Adrenal gland (tissue), 12 donors: ENCODE data around the gene DES. TPM values are rescaled to one million over a fixed set of nuclear protein-coding genes. Genes with fewer than 3 reads are reported as not detected.

Experiments used
- DNase-seq, 7 donors: peaks; one replicate each; pipeline ENCODE4 v3.0.0-alpha.2; 2019 to 2020
- H3K27ac ChIP-seq, 5 donors: fragments of 200-600 bp; sonication (generic) in 4 of 5; 1 replicate in 3 of 5; 2 replicates in 2 of 5; pipeline versions ENCODE4 v1.5.1 to v1.8.0; 2016 to 2020; ENCODE audit warnings: mild to moderate bottlenecking in 1 of 5
- H3K27me3 ChIP-seq: fragments of 200-600 bp; 2 replicates; pipeline ENCODE4 v1.8.0; 2021
- H3K36me3 ChIP-seq, 2 donors: fragments of 200-600 bp; replicated peaks in 1 of 2; 1 replicate in 1 of 2; 2 replicates in 1 of 2; pipeline versions ENCODE4 v1.5.1 to v1.8.0; 2018 to 2022
- H3K4me1 ChIP-seq, 2 donors: fragments of 200-600 bp; replicated peaks in 1 of 2; 1 replicate in 1 of 2; 2 replicates in 1 of 2; pipeline versions ENCODE4 v1.5.1 to v1.8.0; 2018 to 2021
- H3K4me3 ChIP-seq, 4 donors: fragments of 200-600 bp; sonication (generic) in 3 of 4; one replicate each; pipeline ENCODE4 v1.5.1; 2016 to 2018
- H3K9me3 ChIP-seq, 3 donors: fragments of 200-600 bp; sonication (generic) in 1 of 3; replicated peaks in 1 of 3; 1 replicate in 2 of 3; 2 replicates in 1 of 3; pipeline versions ENCODE4 v1.5.1 to v1.8.0; 2016 to 2021
- POLR2A ChIP-seq, 2 donors: fragments of 450-650 bp; IDR thresholded peaks; one replicate each; pipeline ENCODE4 v1.6.1; 2017; ENCODE audit warnings: antibody characterized with exemption in 2 of 2, mild to moderate bottlenecking in 2 of 2, moderate library complexity in 1 of 2
- WGBS, 4 donors: extraction: QIAGEN DNeasy Blood & Tissue Kit in 2 of 4; methylation state at CpG; one replicate each; pipeline versions ENCODE4 v1.1.5 to v1.1.7; 2013 to 2017; 5-methylcytosine and 5-hydroxymethylcytosine counted together
- intact Hi-C, 2 donors: fragments of 100-400 bp; cut with DNase I; formaldehyde crosslinking; loops; one replicate each; pipeline versions ENCODE4 v1.14.1 to v1.15.0; 2022 to 2023
- polyA plus RNA-seq, 3 donors: library from polyadenylated mRNA; stranded (reverse); fragments of 200-250 nt in 2 of 3; fragments of 350-450 nt in 1 of 3; fragmentation: Illumina TruSeq in 1 of 3; extraction: RNeasy Lipid Tissue Mini Kit (QIAGEN cat#74804) in 1 of 3; gene quantifications; one replicate each; pipeline ENCODE4 v1.2.3, GENCODE V29; 2013 to 2014
- total RNA-seq, 9 donors: library from RNA; depleted of rRNA in 4 of 9; stranded (reverse); fragments of >200 nt in 4 of 9; fragments of 120-200 nt in 1 of 9; fragmentation: NEBNext Ultra II Directional in 1 of 9; extraction: Animal tissue kit (Norgen Biotek cat#: 25700) in 1 of 9; gene quantifications; one replicate each; pipeline versions ENCODE4 v1.1.0 to v1.2.4, GENCODE V29; 2013 to 2023
- TF ChIP-seq, protein P1 (sequence below), 6 experiments: fragments of 450-650 bp in 4 of 6; fragments of 200-600 bp in 2 of 6; sonication (generic) in 1 of 6; IDR thresholded peaks; 1 replicate in 5 of 6; 2 replicates in 1 of 6; pipeline versions ENCODE4 v1.5.1 to v1.8.0; 2016 to 2021; ENCODE audit warnings: antibody characterized with exemption in 6 of 6, mild to moderate bottlenecking in 2 of 6, moderate library complexity in 1 of 6
- donor health status: healthy with polysubstance abuse.
- donor health status: Bipolar disorder and iron deficiency.
- donor health status: DM: yes; HTN: yes; CAD: no.
- donor health status: DM: no; HTN: no; CAD: no.
- donor health status: DM: no; HTN: no; CAD: no.
- donor health status: DM: yes; HTN: yes; CAD: no.

DES gene
- total and polyA plus RNA-seq, 12 donors = 0.94 to 283 (median 11.4) TPM

DNA sequence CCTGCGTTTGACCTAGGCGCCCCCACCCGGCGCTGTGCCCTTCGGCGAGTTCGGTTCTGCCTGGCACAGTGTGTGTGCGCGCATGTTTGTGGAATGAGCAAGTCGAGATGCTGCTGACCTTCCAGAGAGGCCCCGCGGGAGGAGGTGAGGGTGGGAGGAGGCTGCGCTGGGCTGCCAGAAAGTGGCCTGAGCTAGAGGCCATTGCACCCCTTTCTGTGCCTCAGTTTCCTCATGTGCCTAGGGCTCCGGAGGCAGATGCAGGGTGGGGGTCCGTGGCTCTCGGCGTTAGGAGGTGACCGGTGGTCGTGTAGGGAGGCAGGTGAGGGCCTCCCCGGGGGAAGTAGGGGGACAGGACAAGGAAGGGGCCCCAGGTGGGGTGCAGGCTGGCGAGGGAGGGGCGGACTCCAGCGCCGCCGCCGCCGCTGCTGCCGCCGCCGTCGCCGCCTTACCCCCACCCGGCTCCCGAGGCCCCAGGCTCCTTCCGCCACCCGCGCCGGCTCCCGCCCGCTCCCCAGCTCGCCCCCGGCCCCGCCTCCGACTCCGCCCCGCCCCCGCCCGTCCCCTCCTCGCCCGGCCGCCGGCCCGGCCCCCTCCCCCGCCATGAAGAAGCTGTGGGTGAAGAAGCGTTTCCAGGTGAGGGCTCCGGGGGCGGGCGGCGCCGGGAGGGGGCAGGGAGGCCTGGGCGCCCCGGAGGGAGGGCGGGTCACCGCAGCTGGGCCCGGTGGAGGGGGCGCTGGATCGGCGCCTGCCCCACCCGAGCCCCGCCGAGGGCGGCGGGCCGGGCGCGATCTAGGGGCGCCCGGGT, 23.5 kb downstream of the DES start:
- H3K27me3 ChIP-seq = peaks cover 6% of the 10 kb centered on the region
- intact Hi-C loops = no loop called here
- peaks cover 0 to 12% of the 10 kb centered on the region in 2 donors for H3K4me1 ChIP-seq

DNA sequence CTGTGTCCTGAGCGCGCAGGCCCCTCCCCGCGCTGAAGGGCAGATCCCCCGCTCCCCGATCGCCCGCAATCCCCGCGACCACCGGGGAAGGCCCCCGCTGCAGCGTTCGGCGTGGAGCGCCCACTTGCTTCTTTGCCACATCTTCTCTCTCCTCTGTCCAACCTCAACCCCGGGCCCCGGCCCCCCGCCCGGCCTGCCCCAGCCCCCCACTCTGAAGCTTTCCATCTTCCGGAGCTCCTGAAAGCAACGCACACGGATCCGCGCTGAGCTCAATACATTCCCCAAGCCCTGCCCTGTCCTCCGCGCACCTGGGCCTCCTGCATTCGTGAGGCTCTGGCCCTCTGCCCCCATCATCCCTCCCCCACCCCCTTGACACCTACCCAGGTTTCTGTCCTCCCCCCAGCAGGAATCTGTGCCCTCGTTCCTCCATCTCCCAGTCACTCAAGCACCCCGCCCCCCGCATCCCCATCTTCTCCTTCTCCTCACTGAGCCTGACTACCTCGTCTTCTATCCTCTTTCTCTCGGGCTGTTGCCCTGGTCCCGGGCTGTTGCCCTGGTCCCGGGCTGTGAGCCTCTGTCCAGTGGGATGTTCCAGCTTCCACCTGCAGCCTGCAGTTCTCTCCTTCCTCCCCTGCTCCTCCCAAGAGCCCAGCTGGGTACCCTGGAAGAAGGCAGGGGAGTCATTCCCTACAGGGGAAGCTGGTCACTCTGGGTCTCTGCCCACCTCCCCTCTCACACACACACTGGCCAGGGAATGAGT, 24.3 kb downstream of the DES start:
- WGBS, 4 donors = 13 to 16% (median 15%) methylated on average over 21 to 35 of the region's 35 CpGs
- no peaks in the 10 kb centered on the region for H3K9me3 ChIP-seq
- peaks cover 6% of the 10 kb centered on the region for H3K27me3 ChIP-seq
- intact Hi-C loops = no loop called here
- DNase-seq = no peak
- H3K36me3 ChIP-seq = no peaks in the 10 kb centered on the region
- peak overlapping the region in 1 of 4 donors; percentile 61 for H3K4me3 ChIP-seq
- TF ChIP-seq, protein P1, sequence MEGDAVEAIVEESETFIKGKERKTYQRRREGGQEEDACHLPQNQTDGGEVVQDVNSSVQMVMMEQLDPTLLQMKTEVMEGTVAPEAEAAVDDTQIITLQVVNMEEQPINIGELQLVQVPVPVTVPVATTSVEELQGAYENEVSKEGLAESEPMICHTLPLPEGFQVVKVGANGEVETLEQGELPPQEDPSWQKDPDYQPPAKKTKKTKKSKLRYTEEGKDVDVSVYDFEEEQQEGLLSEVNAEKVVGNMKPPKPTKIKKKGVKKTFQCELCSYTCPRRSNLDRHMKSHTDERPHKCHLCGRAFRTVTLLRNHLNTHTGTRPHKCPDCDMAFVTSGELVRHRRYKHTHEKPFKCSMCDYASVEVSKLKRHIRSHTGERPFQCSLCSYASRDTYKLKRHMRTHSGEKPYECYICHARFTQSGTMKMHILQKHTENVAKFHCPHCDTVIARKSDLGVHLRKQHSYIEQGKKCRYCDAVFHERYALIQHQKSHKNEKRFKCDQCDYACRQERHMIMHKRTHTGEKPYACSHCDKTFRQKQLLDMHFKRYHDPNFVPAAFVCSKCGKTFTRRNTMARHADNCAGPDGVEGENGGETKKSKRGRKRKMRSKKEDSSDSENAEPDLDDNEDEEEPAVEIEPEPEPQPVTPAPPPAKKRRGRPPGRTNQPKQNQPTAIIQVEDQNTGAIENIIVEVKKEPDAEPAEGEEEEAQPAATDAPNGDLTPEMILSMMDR (IDR thresholded peaks at IDR 0.05) = no peak
- TF ChIP-seq POLR2A (IDR thresholded peaks at IDR 0.05) = no peak
- peak overlapping the region in 2 of 5 donors; percentile 29 to 57 for H3K27ac ChIP-seq
- H3K4me1 ChIP-seq = peaks cover 0 to 12% of the 10 kb centered on the region in 2 donors

More for the DNA sequence above, 23.5 kb downstream of the DES start:
- Histone ChIP-seq H3K27ac (peak overlapping the region in 2 of 5 donors; percentile 29 to 57), H3K4me3 (peak overlapping the region in 1 of 4 donors; percentile 61), H3K9me3 (no peaks in the 10 kb centered on the region), H3K36me3 (no peaks in the 10 kb centered on the region)
- 1 to 8% (median 3%) methylated on average over 5 to 76 of the region's 78 CpGs for WGBS, 4 donors
- peak in 1 of 7 donors; percentile 41 for DNase-seq
- TF ChIP-seq, protein P1 (IDR thresholded peaks at IDR 0.05) = no peak
- TF ChIP-seq POLR2A (IDR thresholded peaks at IDR 0.05) = no peak

DNA sequence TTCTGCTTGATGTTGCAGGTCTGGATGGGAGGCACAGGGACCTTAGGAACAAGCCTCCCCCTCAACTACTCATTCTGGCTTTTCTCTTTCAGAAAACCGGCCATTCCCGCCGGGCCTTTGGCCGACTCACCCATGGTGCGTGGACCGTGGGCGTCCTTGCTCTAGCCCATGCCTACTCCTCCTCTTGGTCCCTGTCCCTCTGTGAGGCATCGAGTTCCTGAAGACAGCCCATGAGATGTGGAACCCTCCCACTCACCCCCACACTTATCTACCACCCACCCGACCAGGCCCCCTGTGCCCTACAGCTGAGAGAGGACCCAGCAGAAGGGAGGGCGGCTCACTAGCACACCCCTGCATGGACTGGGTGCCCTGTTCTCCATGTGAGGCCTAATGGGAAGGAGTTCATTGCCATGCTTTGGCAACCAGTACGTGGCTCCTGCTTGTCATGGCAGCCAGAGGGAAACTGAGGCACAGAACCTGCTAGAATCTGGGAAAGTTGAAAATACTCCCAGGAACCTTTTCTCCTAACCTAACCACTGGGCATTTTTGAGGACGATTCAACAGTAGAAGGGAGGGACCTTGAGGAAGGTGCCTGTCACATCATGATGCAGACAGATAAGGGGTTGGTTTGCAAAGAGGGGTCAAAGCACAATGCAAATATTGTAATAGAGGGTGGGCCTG, 25.0 kb downstream of the DES start:
- Histone ChIP-seq H3K9me3 (no peaks in the 10 kb centered on the region), H3K27me3 (peaks cover 11% of the 10 kb centered on the region), H3K36me3 (no peaks in the 10 kb centered on the region), H3K4me1 (peaks cover 0 to 12% of the 10 kb centered on the region in 2 donors), H3K4me3 (no peak overlapping the region), H3K27ac (peak overlapping the region in 1 of 5 donors; percentile 34)
- DNase-seq = no peak
- TF ChIP-seq, protein P1 (IDR thresholded peaks at IDR 0.05) = no peak
- TF ChIP-seq POLR2A (IDR thresholded peaks at IDR 0.05) = no peak
- 80 to 86% (median 84%) methylated on average over 11 to 12 of the region's 12 CpGs for WGBS, 4 donors
- intact Hi-C loops = no loop called here

DNA sequence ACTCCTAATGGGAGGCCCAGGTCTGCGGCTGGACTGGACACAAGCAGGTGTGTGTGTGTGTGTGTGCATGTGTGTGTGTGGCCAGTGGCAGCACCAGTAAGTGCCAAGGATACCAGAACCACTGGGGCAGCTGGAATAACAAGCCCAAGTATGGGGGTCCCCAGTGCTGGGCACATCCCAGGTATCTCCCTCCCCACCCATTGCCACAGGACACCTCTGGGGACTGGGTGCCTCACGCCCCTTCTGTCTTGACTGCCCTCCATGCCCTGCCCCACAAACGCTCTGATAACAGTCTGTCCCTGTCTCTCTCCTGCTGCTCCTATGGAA, 25.5 kb downstream of the DES start:
- peaks cover 16% of the 10 kb centered on the region for H3K27me3 ChIP-seq
- peak overlapping the region in 1 of 5 donors; percentile 65 for H3K27ac ChIP-seq
- intact Hi-C loops = no loop called here
- no peak overlapping the region for H3K4me3 ChIP-seq
- TF ChIP-seq POLR2A (IDR thresholded peaks at IDR 0.05) = no peak
- TF ChIP-seq, protein P1 (IDR thresholded peaks at IDR 0.05) = no peak
- DNase-seq = no peak
- 62 to 83% (median 79%) methylated on average over 3 of the region's 3 CpGs for WGBS, 4 donors
- no peaks in the 10 kb centered on the region for H3K9me3 ChIP-seq
- peaks cover 0 to 12% of the 10 kb centered on the region in 2 donors for H3K4me1 ChIP-seq
- no peaks in the 10 kb centered on the region for H3K36me3 ChIP-seq
